Muscle layer of colon (tissue), 2 donors: Measurements from ENCODE around the gene TTC39C.

ENCODE experiments used
- H3K27ac ChIP-seq: one replicate; pipeline ENCODE4 v1.7.0; 2013; ENCODE audit warnings: low read depth, mild to moderate bottlenecking, low read length, moderate library complexity
- H3K27me3 ChIP-seq, 2 donors: one replicate each; pipeline ENCODE4 v1.7.0; 2013; ENCODE audit warnings: low read length in 2 of 2, mild to moderate bottlenecking in 2 of 2; ENCODE audit not compliant: insufficient read depth in 2 of 2, control insufficient read depth in 1 of 2
- H3K36me3 ChIP-seq: one replicate; pipeline ENCODE4 v1.7.0; 2013; ENCODE audit warnings: mild to moderate bottlenecking, low read length; ENCODE audit not compliant: insufficient read depth
- H3K4me1 ChIP-seq: one replicate; pipeline ENCODE4 v1.7.0; 2013; ENCODE audit warnings: mild to moderate bottlenecking, low read length; ENCODE audit not compliant: insufficient read depth
- H3K4me3 ChIP-seq, 2 donors: one replicate each; pipeline ENCODE4 v1.7.0; 2013; ENCODE audit warnings: low read length in 2 of 2, low read depth in 1 of 2, mild to moderate bottlenecking in 1 of 2, moderate library complexity in 1 of 2
- H3K9ac ChIP-seq: one replicate; pipeline ENCODE4 v1.7.0; 2013; ENCODE audit warnings: low read length
- H3K9me3 ChIP-seq: one replicate; pipeline ENCODE4 v1.7.0; 2013; ENCODE audit warnings: mild to moderate bottlenecking, low read length
- donor health status: abdominal sarcoma.
- donor health status: Adenocarcinoma of cecum.

The TTC39C gene

DNA sequence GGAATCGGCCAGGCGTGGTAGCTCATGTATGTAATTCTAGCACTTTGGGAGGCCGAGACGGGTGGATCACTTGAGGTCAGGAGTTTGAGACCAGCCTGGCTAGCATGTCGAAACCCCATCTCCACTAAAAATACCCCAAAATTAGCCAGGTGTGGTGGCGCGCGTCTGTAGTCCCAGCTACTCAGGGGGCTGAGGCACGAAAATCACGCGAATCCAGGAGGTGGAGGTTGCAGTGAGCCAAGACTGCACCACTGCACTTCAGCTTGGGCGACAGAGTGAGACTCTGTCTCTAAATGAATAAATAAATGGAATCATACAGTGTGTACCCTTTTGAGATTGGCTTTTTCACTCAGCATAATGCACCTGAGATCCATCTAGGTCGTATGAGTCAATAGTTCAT, 19.4 kb upstream of the TTC39C start:
- Histone ChIP-seq H3K4me1 (peaks cover 13% of the 10 kb centered on the region), H3K27me3 (no peaks in the 10 kb centered on the region), H3K4me3 (no peak overlapping the region), H3K36me3 (no peaks in the 10 kb centered on the region), H3K9me3 (no peaks in the 10 kb centered on the region), H3K9ac (no peak overlapping the region), H3K27ac (no peak overlapping the region)

GRCh38 chr18:23998018-23998417, 16.5 kb upstream of the TTC39C start:
- Histone ChIP-seq H3K4me1 (peaks cover 3% of the 10 kb centered on the region), H3K36me3 (no peaks in the 10 kb centered on the region), H3K9ac (no peak overlapping the region), H3K9me3 (no peaks in the 10 kb centered on the region), H3K27me3 (no peaks in the 10 kb centered on the region), H3K4me3 (no peak overlapping the region), H3K27ac (no peak overlapping the region)

GRCh38 chr18:23998820-23999219, 15.7 kb upstream of the TTC39C start:
- Histone ChIP-seq H3K27me3 (no peaks in the 10 kb centered on the region), H3K36me3 (no peaks in the 10 kb centered on the region), H3K4me3 (no peak overlapping the region), H3K27ac (no peak overlapping the region), H3K9ac (no peak overlapping the region), H3K9me3 (no peaks in the 10 kb centered on the region), H3K4me1 (no peaks in the 10 kb centered on the region)

DNA sequence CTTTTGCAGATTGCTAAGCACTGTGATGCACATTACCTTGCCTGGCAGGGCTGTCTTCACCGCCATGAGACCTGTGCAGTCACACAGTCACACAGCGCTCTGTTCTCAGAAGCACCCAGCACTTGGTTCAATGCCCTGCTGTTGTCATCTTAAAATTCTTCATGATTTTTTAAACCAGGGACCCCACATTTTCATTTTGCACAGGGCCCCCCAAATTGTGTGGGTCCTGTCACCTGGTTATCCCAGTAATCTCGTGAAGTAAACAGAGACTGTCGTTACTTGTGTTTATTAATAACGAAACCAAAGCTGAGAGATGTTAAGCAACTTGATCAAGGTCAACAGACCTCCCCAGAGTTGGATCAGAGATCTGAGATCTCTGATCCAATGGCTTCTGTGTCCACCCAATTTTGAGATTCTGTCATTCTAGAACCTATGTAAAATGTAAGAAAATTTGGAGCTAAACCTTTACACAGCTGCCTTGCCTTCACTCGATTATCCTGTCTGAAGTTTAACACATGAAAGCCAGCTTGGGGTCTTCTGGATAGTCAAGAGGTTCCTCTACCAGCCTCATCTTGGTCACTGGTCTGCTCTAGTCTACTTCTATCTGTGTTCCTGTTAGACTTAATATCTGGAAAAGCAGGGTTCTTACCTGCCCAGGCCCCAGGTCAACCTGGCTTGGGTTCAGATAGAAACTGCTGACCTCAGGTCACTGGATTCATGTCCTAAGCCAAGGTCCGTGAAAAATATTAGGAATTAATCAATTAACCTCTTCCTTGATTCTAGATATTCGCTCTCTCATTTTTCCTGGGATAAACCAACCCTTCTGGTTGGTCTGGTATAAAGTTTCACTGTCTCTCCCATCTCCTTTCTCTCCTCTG, 13.7 kb upstream of the TTC39C start:
- Histone ChIP-seq H3K27me3 (no peaks in the 10 kb centered on the region), H3K4me3 (no peak overlapping the region), H3K36me3 (no peaks in the 10 kb centered on the region), H3K9ac (no peak overlapping the region), H3K27ac (no peak overlapping the region), H3K9me3 (no peaks in the 10 kb centered on the region), H3K4me1 (no peaks in the 10 kb centered on the region)

DNA sequence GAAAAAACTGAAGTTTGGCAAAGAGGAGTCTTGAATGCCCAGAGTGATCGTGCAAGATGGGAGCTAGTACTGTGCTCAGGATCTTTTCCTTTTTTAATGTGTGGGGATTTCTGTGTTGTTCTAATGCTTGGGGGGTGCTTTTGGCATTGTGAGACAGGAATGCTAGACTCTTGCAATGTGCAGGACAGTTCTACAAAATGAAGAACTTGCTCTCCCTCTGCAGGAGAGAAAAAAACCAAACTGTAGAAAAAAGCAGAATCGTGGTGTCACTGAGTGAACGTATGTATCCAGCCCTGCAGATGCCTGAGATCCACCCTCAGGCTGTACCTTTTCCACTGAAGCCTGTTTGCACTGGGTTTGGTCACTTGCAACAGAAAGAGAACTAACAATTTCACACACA, 12.1 kb upstream of the TTC39C start:
- H3K9me3 ChIP-seq: no peaks in the 10 kb centered on the region
- H3K36me3 ChIP-seq: no peaks in the 10 kb centered on the region
- no peaks in the 10 kb centered on the region for H3K4me1 ChIP-seq
- no peak overlapping the region for H3K4me3 ChIP-seq
- no peak overlapping the region for H3K27ac ChIP-seq
- no peak overlapping the region for H3K9ac ChIP-seq
- H3K27me3 ChIP-seq: no peaks in the 10 kb centered on the region

DNA sequence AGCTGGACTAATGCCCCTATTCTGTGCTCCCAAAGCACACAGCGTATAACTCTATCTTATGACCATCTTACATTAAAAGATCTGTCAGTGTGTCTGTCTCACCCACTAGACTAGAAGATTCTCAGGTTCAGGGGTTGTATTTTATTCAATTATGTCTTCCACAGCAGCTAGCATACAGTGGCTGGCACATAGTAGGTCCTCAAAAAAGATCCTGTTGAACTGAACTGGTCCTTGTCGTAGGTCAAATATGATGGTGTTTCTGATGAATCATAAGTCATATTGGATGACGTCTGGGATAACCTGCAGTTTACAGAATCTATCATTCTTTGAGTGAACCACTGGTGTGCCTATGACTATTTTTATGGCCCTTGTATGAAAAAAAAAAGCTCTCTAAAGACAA, 11.3 kb upstream of the TTC39C start:
- no peaks in the 10 kb centered on the region for H3K4me1 ChIP-seq
- no peaks in the 10 kb centered on the region for H3K27me3 ChIP-seq
- no peak overlapping the region for H3K27ac ChIP-seq

DNA sequence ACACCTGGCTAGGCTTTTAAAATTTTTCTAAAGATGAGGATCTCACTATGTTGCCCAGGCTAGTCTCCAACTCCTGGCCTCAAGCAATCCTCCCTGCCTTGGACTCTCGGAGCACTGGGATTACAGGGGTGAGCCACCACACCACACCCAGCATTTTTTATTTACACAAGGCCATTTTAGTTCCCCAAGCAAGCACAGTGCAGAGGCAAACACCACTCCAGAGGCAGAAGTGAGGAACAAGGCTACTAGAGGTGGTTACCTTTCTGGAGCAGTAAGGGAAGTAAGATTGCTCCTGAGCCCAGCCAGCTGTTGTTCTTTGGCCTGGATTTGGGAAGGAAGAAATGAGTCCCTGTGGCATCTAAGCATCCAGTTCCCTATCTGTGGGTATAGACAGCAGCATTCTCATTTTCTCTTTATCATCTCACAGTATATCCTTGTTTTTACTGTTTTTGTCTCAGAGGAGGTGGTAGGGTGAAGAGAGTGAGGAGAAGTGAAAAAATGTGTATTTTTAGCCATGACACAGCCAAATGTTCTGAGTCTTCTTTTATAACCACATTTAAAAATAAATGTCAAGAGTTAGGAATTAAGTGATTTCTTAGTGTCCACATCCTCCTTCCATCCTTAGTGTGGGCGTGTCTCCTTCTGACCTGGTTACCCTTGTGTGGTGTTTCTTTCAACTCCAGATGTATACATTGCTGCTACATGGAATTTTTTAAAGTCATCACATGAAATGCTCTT, 10.5 kb upstream of the TTC39C start:
- Histone ChIP-seq H3K27me3 (no peaks in the 10 kb centered on the region), H3K27ac (no peak overlapping the region), H3K9me3 (no peaks in the 10 kb centered on the region), H3K4me3 (no peak overlapping the region), H3K4me1 (no peaks in the 10 kb centered on the region), H3K36me3 (no peaks in the 10 kb centered on the region), H3K9ac (no peak overlapping the region)

More for the DNA sequence above, 11.3 kb upstream of the TTC39C start:
- Histone ChIP-seq H3K9ac (no peak overlapping the region), H3K36me3 (no peaks in the 10 kb centered on the region), H3K4me3 (no peak overlapping the region), H3K9me3 (no peaks in the 10 kb centered on the region)

DNA sequence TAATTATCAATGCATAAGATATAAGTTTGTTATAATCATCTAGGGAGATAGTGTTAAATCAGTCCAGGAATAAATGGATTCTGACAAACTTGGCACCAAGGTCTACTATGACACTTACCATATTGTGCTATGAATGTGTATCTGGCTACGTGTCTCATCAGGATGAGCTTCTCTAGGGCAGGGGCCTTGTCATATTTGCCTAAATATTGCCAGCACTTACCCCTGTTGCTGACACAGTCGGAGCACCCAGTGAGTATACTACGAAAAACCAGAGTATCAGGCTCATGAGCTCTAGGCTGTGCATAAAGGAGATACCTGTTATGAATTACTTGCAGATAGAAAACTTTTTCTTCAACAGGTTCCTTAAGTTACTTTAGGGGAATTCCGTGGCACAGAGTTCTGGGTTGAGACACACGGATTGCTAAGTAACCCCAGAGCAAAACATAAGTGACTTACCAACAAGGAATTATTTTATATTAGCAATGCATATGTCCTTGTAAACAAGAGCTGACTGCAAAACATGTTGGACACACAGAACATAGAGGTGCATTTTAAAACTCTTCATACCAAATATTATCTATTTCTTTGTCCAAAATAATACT, 7.7 kb upstream of the TTC39C start:
- Histone ChIP-seq H3K9ac (no peak overlapping the region), H3K27ac (no peak overlapping the region), H3K4me1 (no peaks in the 10 kb centered on the region)

DNA sequence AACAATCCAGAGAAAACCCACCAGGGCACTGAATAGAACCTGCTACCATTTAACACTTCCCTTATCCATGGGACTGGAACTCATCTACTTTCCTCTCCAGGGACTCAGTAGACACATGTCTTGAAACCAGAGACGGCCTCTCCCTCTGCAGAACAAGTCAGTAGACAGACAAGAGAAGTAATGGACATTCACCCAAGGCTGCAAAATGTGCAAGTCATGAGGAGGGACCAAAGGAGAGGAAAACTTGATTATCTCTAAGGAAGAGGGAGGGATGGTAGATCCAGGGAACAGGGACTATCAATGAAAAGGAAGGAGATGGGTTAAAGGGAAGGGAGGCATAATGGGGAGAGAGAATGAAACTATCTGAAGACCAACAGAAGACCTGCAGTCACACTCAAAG, 5.3 kb upstream of the TTC39C start:
- no peak overlapping the region for H3K9ac ChIP-seq
- H3K4me1 ChIP-seq: peaks cover 4% of the 10 kb centered on the region
- H3K4me3 ChIP-seq: no peak overlapping the region
- H3K27ac ChIP-seq: no peak overlapping the region
- no peaks in the 10 kb centered on the region for H3K27me3 ChIP-seq
- no peaks in the 10 kb centered on the region for H3K9me3 ChIP-seq
- H3K36me3 ChIP-seq: no peaks in the 10 kb centered on the region

More for the DNA sequence above, 7.7 kb upstream of the TTC39C start:
- Histone ChIP-seq H3K9me3 (no peaks in the 10 kb centered on the region), H3K36me3 (no peaks in the 10 kb centered on the region), H3K4me3 (no peak overlapping the region), H3K27me3 (no peaks in the 10 kb centered on the region)

DNA sequence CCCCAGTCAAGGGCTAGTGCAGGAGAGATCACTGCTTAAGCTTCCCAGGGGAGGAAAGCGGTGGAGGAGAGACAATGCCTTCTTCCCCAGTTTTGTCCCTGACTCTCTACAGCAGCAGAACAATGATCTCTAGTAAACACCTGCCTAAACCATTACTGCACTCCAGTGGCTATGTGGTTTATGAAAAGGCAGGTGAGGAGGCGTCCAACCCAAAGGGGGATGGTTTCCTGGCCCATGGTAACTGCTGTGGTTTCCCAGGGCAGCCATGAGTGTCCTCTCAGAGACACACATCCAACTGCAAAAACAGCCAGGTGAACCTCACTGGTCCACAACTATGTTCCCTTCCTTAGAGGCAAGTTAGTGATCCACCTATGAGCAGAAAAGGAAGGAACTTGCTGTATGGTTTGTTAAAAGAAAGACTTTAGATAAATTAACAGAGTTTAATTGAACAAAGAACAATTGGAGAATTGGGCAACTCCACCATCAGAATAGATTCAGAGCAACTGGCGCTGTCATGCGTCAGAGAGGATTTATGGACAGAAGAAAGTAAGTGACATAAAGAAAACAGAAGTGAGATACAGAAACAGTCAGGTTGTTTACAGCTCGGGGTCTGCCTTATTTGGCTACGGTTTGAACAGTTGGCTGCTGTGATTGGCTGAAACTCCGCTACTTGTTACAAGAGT, 4.8 kb upstream of the TTC39C start:
- Histone ChIP-seq H3K36me3 (no peaks in the 10 kb centered on the region), H3K9ac (no peak overlapping the region), H3K9me3 (no peaks in the 10 kb centered on the region), H3K4me3 (no peak overlapping the region), H3K4me1 (peaks cover 4% of the 10 kb centered on the region), H3K27me3 (no peaks in the 10 kb centered on the region), H3K27ac (no peak overlapping the region)

DNA sequence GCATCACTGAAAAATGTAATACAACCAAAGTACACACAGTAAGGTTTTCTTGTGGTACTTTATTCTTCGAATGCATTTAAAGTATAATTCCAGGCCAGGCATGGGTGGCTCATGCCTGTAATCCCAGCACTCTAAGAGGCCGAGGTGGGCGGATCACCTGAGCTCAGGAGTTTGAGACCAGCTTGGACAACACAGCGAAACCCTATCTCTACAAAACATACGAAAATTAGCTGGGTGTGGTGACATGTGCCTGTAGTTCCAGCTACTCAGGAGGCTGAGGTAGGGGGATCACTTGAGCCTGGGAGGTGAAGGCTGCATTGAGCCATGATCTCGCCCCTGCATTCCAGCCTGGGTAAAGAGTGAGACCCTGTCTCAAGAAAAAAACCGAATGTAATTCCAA, 3.9 kb upstream of the TTC39C start:
- H3K27ac ChIP-seq: no peak overlapping the region

More for the DNA sequence above, 3.9 kb upstream of the TTC39C start:
- no peaks in the 10 kb centered on the region for H3K36me3 ChIP-seq
- no peak overlapping the region for H3K4me3 ChIP-seq
- no peak overlapping the region for H3K9ac ChIP-seq
- H3K27me3 ChIP-seq: no peaks in the 10 kb centered on the region
- no peaks in the 10 kb centered on the region for H3K9me3 ChIP-seq
- H3K4me1 ChIP-seq: peaks cover 4% of the 10 kb centered on the region
